Activated T-cell treated with anti-CD3 and anti-CD28 coated beads, Interleukin-2, amount 50 U/mL, for 72 hours (primary cell): Measurements from ENCODE around the gene SMARCD3. TPM values are rescaled to one million over a fixed set of nuclear protein-coding genes. Genes with fewer than 3 reads are reported as not detected.

Experiments used
- ATAC-seq, 2 donors: fragments of 150-1000 bp; cut with Tn5 transposase; replicated peaks in 1 of 2; 2 replicates each; pipeline ENCODE4 v1.10.0; 2021; ENCODE audit warnings: moderate library complexity in 2 of 2, mild to moderate bottlenecking in 1 of 2
- DNase-seq, 2 donors: peaks; one replicate each; pipeline ENCODE4 v3.0.0; 2021 to 2022; ENCODE audit warnings: mixed read lengths in 1 of 2
- H3K27ac Mint-ChIP-seq: one replicate; pipeline ENCODE4 v1.8.0; 2022; ENCODE audit warnings: mild to moderate bottlenecking, moderate library complexity, mixed read lengths
- H3K27me3 Mint-ChIP-seq: one replicate; pipeline ENCODE4 v1.8.0; 2022; ENCODE audit warnings: low read depth, mixed read lengths
- H3K36me3 Mint-ChIP-seq, 2 donors: one replicate each; pipeline ENCODE4 v1.8.0; 2022; ENCODE audit warnings: mixed read lengths in 2 of 2, mild to moderate bottlenecking in 1 of 2; ENCODE audit not compliant: insufficient read depth in 2 of 2
- H3K4me1 Mint-ChIP-seq: one replicate; pipeline ENCODE4 v1.8.0; 2022; ENCODE audit warnings: low read depth, mixed read lengths
- H3K4me3 Mint-ChIP-seq, 2 donors: one replicate each; pipeline ENCODE4 v1.8.0; 2022; ENCODE audit warnings: mild to moderate bottlenecking in 2 of 2, mixed read lengths in 2 of 2, moderate library complexity in 2 of 2
- H3K9me3 Mint-ChIP-seq, 2 donors: one replicate each; pipeline ENCODE4 v1.8.0; 2022; ENCODE audit warnings: mixed read lengths in 2 of 2
- total RNA-seq, 2 donors: library from RNA; stranded (reverse); gene quantifications; one replicate each; pipeline ENCODE4 v1.2.3, GENCODE V29; 2022

The SMARCD3 gene
- total RNA-seq, 2 donors from 2014 or later: 6.5 to 8.2 TPM

DNA sequence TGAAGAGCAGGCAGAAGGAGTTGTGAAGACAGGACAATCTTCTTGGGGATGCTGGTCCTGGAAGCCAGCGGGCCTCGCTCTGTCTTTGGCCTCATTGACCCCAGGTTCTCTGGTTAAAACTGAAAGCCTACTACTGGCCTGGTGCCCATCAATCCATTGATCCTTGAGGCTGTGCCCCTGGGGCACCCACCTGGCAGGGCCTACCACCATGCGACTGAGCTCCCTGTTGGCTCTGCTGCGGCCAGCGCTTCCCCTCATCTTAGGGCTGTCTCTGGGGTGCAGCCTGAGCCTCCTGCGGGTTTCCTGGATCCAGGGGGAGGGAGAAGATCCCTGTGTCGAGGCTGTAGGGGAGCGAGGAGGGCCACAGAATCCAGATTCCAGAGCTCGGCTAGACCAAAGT, 14.7 kb downstream of the SMARCD3 start:
- Mint-ChIP-seq H3K4me1 (peaks cover 30% of the 10 kb centered on the region), H3K36me3 (peaks cover 5 to 10% of the 10 kb centered on the region in 2 donors), H3K27me3 (no peaks in the 10 kb centered on the region), H3K27ac (peak overlapping the region; percentile 99), H3K9me3 (no peaks in the 10 kb centered on the region), H3K4me3 (peak overlapping the region; percentile 100)
- DNase-seq: no peak
- ATAC-seq: no peak

DNA sequence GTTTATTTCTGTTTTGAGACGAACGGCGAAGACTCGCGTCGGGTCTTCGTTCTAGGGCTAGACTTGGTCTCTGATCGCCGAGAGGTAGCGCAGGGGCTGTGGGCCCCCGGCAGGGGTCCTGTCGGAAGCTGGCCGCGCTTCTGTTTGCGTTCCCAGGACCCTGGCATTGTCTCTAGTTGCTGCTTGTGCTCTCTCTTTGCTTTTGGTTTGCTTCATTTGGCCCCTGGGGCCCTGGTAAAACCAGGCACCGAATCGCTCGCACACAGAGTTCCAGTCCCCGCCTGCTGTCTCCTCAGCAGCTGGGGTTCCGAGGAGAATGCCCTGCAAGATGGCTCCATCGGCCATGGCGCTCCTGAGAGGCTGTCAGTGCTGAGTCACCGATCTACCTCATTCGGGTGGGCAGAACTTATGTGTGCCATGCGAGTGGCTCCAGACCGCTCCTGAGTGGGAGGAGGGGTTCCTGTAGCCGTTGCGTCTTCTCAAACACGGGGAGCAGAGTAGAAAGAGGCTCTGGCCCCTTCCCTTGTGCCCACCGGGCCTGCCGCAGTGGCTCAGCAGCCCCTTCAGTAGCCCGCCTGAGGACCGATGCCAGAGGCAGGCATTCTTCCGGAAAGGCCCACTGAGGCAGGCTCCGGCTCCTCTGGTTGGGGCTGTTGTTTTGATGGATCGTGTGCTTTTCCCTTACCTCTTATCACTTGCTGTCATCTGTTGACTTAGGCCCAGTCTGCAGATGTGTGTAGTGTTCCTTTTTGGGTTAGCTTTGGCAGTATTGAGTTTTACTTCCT, 15.4 kb downstream of the SMARCD3 start:
- no peaks in the 10 kb centered on the region for H3K9me3 Mint-ChIP-seq
- peak overlapping the region; percentile 99 for H3K27ac Mint-ChIP-seq
- peaks cover 32% of the 10 kb centered on the region for H3K4me1 Mint-ChIP-seq
- H3K27me3 Mint-ChIP-seq: no peaks in the 10 kb centered on the region
- peak; percentile 76 to 86 for DNase-seq
- peaks cover 5 to 10% of the 10 kb centered on the region in 2 donors for H3K36me3 Mint-ChIP-seq
- H3K4me3 Mint-ChIP-seq: peak overlapping the region; percentile 100
- peak; percentile 83 to 85 for ATAC-seq

DNA sequence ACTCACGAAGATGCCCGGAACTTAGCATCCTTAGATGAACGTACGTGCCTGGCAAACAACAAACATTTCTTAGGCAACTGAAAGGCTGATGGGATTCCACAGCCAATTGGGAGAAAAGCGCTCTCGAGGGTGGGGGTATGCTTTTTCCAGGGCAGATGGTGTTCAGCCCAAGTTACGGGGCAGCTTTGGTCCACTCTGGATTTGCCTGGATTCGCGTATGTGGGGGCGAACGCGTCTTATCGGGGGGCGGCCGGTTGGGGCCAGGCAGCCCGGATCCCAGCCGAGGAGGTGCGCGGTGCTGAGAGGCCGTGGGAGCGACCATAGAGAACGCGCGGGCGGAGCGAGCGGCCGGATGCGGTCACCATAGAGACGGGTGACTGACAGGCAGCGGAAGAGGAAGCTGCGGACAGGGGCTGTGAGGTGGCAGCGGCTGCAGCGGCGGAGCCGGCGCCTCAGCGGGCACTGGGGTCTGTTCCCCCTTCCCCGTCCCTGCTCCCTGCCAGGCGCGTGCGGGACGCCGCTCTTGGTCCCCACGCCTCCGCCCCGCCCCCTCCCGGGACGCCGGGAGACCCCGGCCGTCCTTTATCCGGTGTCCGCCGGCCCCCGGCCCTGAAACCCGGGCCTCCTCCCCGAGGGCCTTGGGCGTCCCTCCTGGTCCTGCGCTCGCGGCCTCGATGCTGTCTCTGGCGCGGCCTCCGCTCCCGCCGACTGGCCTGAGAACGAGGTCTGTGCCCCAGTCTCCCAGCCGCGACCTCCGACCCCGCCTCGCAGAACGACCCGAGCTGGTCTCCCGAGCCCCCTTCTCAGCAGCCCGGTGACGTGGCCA, 16.2 kb downstream of the SMARCD3 start, which contains the start of gene CHPF2:
Gene CHPF2, plus strand, starts transcription at position 393 of the 826 bp plus-strand sequence. CDS start 1,529 bp downstream, outside the sequence.
- ATAC-seq (peak; percentile 94 to 96), DNase-seq (peak; percentile 94 to 96)
- H3K9me3 Mint-ChIP-seq: no peaks in the 10 kb centered on the region
- peaks cover 38% of the 10 kb centered on the region for H3K4me1 Mint-ChIP-seq
- peaks cover 5 to 10% of the 10 kb centered on the region in 2 donors for H3K36me3 Mint-ChIP-seq
- peak within 1 kb of the TSS; percentile 99 for H3K27ac Mint-ChIP-seq
- peak within 1 kb of the TSS; percentile 100 for H3K4me3 Mint-ChIP-seq
- H3K27me3 Mint-ChIP-seq: no peaks in the 10 kb centered on the region

DNA sequence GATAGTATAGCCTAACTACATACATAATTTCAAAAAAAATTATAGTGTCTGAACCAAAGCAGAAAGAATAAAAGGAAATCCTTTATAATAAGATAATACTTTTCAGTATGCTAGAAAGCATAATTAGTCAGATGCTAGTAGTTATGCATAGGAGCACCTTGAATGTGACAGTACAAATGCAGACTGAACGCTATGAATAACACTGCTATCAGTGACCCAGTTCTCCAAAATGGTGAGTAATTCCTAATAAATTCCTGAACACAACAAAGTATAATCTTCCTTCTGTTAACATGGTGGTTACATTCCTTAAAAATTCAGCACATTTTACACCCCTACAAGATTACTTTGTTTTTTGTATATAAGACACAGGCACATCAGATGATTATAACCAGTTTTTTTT, 17.4 kb downstream of the SMARCD3 start:
- DNase-seq (no peak), ATAC-seq (no peak)
- H3K27me3 Mint-ChIP-seq: no peaks in the 10 kb centered on the region
- peak overlapping the region; percentile 94 to 100 for H3K4me3 Mint-ChIP-seq
- H3K9me3 Mint-ChIP-seq: no peaks in the 10 kb centered on the region
- no peak overlapping the region for H3K27ac Mint-ChIP-seq
- peaks cover 10 to 11% of the 10 kb centered on the region in 2 donors for H3K36me3 Mint-ChIP-seq
- H3K4me1 Mint-ChIP-seq: peaks cover 50% of the 10 kb centered on the region

DNA sequence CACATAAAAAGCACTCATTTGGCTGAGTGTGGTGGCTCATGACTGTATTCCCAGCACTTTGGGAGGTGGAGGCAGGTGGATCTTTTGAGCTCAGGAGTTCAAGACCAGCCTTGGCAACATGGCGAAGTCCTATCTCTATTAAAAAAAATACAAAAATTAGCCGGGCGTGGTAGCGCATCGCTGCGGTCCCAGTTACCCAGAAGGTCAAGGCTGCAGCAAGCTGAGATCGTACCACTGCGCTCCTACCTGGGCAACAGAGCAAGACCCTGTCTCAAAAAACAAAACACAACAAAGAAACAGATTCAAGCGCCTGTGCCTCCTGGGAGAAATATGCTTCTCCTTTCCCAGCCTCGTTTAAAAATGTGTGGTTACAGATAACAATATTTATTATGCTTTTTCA, 19.2 kb downstream of the SMARCD3 start:
- Mint-ChIP-seq H3K27ac (no peak overlapping the region), H3K9me3 (no peaks in the 10 kb centered on the region)
- ATAC-seq: no peak

DNA sequence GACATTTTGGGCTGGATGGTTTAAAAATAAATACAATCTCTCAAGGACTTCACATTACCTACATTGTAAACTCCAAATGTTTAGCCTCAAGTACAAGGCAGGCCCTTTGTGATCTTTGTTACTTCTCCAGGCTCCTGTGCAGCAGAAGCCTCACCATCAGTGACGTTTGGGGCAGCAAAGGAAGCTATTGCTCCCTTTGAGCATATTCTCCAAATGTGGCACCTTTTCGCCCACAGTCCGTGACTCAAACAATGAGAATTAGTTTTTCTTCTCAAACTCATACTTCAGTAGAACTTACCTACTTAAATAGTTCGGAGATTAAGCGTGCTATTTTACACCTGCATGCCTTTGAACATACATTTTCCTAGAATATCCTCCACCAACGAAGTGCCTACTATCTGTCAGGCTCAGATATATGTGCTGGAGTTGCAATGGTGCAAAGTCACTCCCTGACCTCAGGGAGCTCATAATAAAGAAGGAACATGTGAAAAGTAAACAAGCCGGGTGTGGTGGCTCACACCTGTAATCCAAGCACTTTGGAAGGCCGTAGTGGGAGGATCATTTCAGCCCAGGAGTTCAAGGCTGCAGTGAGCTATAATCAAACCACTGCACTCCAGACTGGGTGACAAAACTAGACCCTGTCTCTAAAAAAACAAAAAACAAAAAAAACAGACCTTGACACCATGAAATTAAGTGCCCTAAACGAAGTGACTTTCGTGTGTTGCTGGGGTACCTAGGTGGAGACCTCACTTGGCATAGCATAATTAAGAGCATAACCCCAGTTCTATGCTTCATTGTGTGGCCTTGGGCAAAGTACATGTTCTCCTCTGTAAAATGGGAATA, 20.2 kb downstream of the SMARCD3 start:
- Mint-ChIP-seq H3K9me3 (no peaks in the 10 kb centered on the region), H3K27me3 (no peaks in the 10 kb centered on the region), H3K4me3 (peak overlapping the region; percentile 97 to 99), H3K27ac (peak overlapping the region; percentile 76), H3K36me3 (peaks cover 13 to 21% of the 10 kb centered on the region in 2 donors), H3K4me1 (peaks cover 51% of the 10 kb centered on the region)
- ATAC-seq (no peak), DNase-seq (no peak)

More for the DNA sequence above, 19.2 kb downstream of the SMARCD3 start:
- no peak for DNase-seq
- Mint-ChIP-seq H3K36me3 (peaks cover 12 to 18% of the 10 kb centered on the region in 2 donors), H3K4me3 (no peak overlapping the region), H3K27me3 (no peaks in the 10 kb centered on the region), H3K4me1 (peaks cover 61% of the 10 kb centered on the region)

DNA sequence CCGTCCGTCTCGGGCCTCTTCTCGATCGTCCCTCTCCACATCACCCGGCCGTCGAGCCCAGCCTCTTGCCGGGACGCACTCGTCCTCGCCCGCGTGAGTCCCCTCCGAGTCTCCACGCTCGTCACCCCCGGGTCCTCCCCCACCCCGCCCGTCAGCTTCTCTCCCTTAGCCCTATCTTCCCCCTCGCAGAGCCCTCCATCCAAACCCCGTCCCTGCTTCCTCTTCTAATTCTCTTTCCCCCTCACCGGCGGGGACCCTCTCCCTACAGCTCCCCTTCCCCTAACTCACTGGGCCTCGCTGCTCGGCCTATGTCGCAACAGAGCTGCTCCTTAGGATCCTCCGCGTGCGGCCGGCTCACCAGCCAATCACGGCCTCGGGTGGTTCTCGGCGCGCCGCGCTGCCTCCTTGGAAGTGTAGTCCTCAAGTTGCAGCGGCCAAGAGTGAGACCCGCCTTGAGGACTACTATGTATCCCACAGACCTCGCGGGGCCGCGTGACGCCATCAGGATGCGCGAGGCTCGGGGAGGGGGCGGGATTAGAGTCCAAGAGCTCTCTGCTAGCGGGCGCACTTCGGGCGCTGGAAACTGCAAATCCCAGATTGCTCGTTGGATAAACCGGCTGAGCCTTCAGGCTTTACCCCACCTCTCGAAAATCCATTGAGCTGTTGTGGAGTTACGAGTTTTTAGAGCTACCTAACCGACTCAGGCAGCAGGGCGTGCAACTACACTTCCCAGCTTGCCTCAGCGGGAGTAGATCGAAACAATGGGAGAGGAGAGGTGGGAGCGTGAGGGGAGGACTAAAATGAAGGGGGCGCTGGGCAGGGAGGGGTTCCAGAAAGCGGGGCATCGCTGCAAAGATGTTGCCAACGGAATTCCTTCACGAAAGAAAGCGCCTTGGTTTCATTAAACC, 21.4 kb downstream of the SMARCD3 start, which contains the start of gene ABCF2:
Gene ABCF2, minus strand, starts transcription at position 331 of the 908 bp plus-strand sequence. CDS start 747 bp downstream, outside the sequence.
- peak; percentile 100 for ATAC-seq
- H3K36me3 Mint-ChIP-seq: peaks cover 10 to 16% of the 10 kb centered on the region in 2 donors

DNA sequence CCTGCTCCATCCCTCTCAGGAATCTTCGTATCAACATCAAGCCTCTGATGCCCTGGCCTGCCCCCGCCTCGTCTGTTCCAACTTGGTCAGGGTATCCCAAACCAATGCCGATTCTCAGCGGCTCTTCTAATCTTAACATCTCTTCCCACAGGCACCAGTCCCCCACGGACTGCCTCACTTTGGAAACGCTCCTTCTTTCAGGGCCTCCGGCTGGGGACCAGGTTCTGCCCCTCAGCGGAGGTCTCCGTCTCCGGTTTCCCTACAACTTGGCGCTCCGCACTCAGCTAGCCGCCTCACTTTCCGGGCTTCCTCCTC, 22.0 kb downstream of the SMARCD3 start:
- H3K36me3 Mint-ChIP-seq: peaks cover 12 to 18% of the 10 kb centered on the region in 2 donors
- ATAC-seq (no peak), DNase-seq (no peak)
- H3K27ac Mint-ChIP-seq: peak overlapping the region; percentile 97
- no peaks in the 10 kb centered on the region for H3K9me3 Mint-ChIP-seq
- H3K4me1 Mint-ChIP-seq: peaks cover 41% of the 10 kb centered on the region
- H3K4me3 Mint-ChIP-seq: peak overlapping the region; percentile 97 to 99
- no peaks in the 10 kb centered on the region for H3K27me3 Mint-ChIP-seq

More for the DNA sequence above, 21.4 kb downstream of the SMARCD3 start, which contains the start of gene ABCF2:
- Mint-ChIP-seq H3K27me3 (no peaks in the 10 kb centered on the region), H3K4me3 (peak within 1 kb of the TSS; percentile 97 to 99), H3K4me1 (peaks cover 47% of the 10 kb centered on the region), H3K27ac (peak within 1 kb of the TSS; percentile 97), H3K9me3 (no peaks in the 10 kb centered on the region)
- DNase-seq: peak; percentile 97 to 98

DNA sequence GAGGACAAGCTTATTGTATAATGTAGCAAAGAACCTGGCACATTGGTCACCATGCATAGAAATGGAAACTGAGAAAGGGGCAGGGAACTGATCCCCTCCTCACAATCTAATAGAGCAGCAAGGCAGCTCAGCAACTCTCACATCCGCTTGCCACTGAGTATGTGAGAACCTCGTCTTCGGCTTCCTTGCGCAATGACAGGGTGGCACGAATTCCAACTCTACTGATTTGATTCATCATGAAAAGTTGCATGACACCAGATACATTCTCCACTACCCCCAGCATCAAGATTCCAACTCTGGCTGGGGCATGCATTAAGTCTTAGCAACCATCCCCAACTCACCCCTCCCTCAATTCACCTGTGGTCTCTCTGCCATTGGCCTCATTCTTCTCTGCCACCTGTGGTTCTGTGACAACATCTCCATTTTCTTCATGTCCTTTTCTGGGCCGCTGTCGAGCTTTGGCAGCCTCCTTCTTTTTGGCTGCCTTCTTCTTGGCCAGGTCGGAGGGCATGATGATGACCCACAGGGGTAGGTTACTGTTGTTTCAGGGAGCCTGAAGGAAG, 22.5 kb downstream of the SMARCD3 start:
- no peak for DNase-seq
- Mint-ChIP-seq H3K27ac (peak overlapping the region; percentile 97), H3K27me3 (no peaks in the 10 kb centered on the region), H3K4me3 (peak overlapping the region; percentile 97 to 99), H3K9me3 (no peaks in the 10 kb centered on the region), H3K4me1 (peaks cover 36% of the 10 kb centered on the region), H3K36me3 (peaks cover 13 to 19% of the 10 kb centered on the region in 2 donors)
- ATAC-seq: no peak

DNA sequence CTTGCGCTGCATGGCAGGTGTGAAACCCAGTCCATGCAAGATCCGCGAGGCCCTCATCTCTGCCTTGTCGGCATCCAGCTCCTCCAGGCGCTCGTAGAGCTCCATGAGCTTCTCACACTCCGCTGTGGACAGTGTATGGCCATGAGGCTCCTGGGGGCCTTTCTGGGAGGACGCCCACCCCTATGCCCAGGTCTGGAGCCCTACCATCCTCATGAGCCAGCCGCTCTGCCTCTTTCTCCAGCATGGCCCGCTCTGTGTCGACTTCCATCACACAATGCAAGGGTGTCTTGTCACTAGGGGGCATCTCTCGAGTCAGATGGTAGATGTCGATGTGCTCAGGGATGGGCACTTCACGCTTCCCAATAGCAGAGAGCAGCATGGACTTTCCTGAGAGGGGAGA, 24.8 kb downstream of the SMARCD3 start:
- no peaks in the 10 kb centered on the region for H3K9me3 Mint-ChIP-seq
- peaks cover 41% of the 10 kb centered on the region for H3K4me1 Mint-ChIP-seq
- no peak overlapping the region for H3K27ac Mint-ChIP-seq
- DNase-seq (no peak), ATAC-seq (no peak)
- H3K36me3 Mint-ChIP-seq: peaks cover 16 to 33% of the 10 kb centered on the region in 2 donors
- no peak overlapping the region for H3K4me3 Mint-ChIP-seq
- no peaks in the 10 kb centered on the region for H3K27me3 Mint-ChIP-seq

DNA sequence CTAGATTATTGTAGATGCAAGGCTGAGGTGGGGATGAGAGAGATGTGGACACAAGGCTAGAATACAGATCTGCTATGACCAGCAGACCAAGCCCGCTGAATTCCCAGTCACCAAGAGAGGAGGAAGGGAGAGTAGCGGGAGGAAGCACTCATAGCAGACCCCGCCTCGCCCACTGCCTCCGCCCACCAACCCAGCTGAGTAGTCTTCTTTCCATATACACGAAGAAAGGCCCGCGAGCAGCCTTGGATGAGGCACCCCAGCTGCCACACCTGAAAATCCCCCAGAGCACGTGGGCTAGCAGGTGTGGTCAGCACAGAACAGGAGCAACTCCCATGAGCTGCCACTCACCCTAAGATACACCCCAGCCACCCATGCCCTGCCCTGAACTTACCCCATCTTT, 30.3 kb downstream of the SMARCD3 start:
- Mint-ChIP-seq H3K4me1 (peaks cover 6% of the 10 kb centered on the region), H3K27ac (peak overlapping the region; percentile 42), H3K4me3 (no peak overlapping the region), H3K9me3 (no peaks in the 10 kb centered on the region), H3K36me3 (peaks cover 15 to 39% of the 10 kb centered on the region in 2 donors), H3K27me3 (no peaks in the 10 kb centered on the region)
- no peak for DNase-seq
- no peak for ATAC-seq
